ENCODE measurements around the gene HIVEP3.
"Not testable (repeated sequence)": the region's sequence is repeated elsewhere in the genome, so short reads cannot be mapped to it uniquely, and the experiment has no call there.

Gene HIVEP3

GRCh38 chr1:41698916-41699860 is 219.5 kb downstream of the HIVEP3 start:
- in situ Hi-C loops (cut with MboI; ENCODE audit: low sequenced_read_pairs), result no loop called here

- in situ Hi-C loops (cut with MboI; ENCODE audit: low sequenced_read_pairs), result no loop called here
Measured at GRCh38 chr1:41696381-41696780, 222.3 kb downstream of the HIVEP3 start.

- in situ Hi-C loops (cut with MboI; ENCODE audit: low sequenced_read_pairs), result no loop called here
Measured at GRCh38 chr1:41695118-41695745, 223.5 kb downstream of the HIVEP3 start.

GRCh38 chr1:41691966-41692365 is 226.8 kb downstream of the HIVEP3 start:
- in situ Hi-C loops (cut with MboI; ENCODE audit: low sequenced_read_pairs), result not testable (repeated sequence)

GRCh38 chr1:41691424-41691823 is 227.3 kb downstream of the HIVEP3 start:
- in situ Hi-C loops (cut with MboI; ENCODE audit: low sequenced_read_pairs), result no loop called here

- in situ Hi-C loops (cut with MboI; ENCODE audit: low sequenced_read_pairs), result no loop called here
Measured at GRCh38 chr1:41690331-41690730, 228.4 kb downstream of the HIVEP3 start.

GRCh38 chr1:41689558-41689981 is 229.2 kb downstream of the HIVEP3 start:
- in situ Hi-C loops (cut with MboI; ENCODE audit: low sequenced_read_pairs), result no loop called here

- in situ Hi-C loops (cut with MboI; ENCODE audit: low sequenced_read_pairs), result no loop called here
Measured at GRCh38 chr1:41689139-41689538, 229.6 kb downstream of the HIVEP3 start.

- in situ Hi-C loops (cut with MboI; ENCODE audit: low sequenced_read_pairs), result no loop called here
Measured at GRCh38 chr1:41687007-41687406, 231.7 kb downstream of the HIVEP3 start.

GRCh38 chr1:41683681-41684500 is 234.8 kb downstream of the HIVEP3 start:
- in situ Hi-C loops (cut with MboI; ENCODE audit: low sequenced_read_pairs), result no loop called here

- in situ Hi-C loops (cut with MboI; ENCODE audit: low sequenced_read_pairs), result no loop called here
Measured at GRCh38 chr1:41682845-41683625, 235.7 kb downstream of the HIVEP3 start.

- in situ Hi-C loops (cut with MboI; ENCODE audit: low sequenced_read_pairs), result no loop called here
Measured at GRCh38 chr1:41682149-41682548, 236.6 kb downstream of the HIVEP3 start.

- in situ Hi-C loops (cut with MboI; ENCODE audit: low sequenced_read_pairs), result no loop called here
Measured at GRCh38 chr1:41681331-41682098, 237.2 kb downstream of the HIVEP3 start.

GRCh38 chr1:41679994-41680393 is 238.7 kb downstream of the HIVEP3 start:
- in situ Hi-C loops (cut with MboI; ENCODE audit: low sequenced_read_pairs), result no loop called here

GRCh38 chr1:41679531-41679930 is 239.2 kb downstream of the HIVEP3 start:
- in situ Hi-C loops (cut with MboI; ENCODE audit: low sequenced_read_pairs), result no loop called here

- in situ Hi-C loops (cut with MboI; ENCODE audit: low sequenced_read_pairs), result no loop called here
Measured at GRCh38 chr1:41678111-41678878, 240.4 kb downstream of the HIVEP3 start.

- in situ Hi-C loops (cut with MboI; ENCODE audit: low sequenced_read_pairs), result no loop called here
Measured at GRCh38 chr1:41677620-41678019, 241.1 kb downstream of the HIVEP3 start.

- in situ Hi-C loops (cut with MboI; ENCODE audit: low sequenced_read_pairs), result no loop called here
Measured at GRCh38 chr1:41675401-41675800, 243.3 kb downstream of the HIVEP3 start.

GRCh38 chr1:41674522-41674921 is 244.2 kb downstream of the HIVEP3 start:
- in situ Hi-C loops (cut with MboI; ENCODE audit: low sequenced_read_pairs), result no loop called here

Data from HL-60/S4 (cell line).